ENCODE measurements around the gene UFC1. TPM values are rescaled to one million over a fixed set of nuclear protein-coding genes. Genes with fewer than 3 reads are reported as not detected.
"Not testable (repeated sequence)": the region's sequence is repeated elsewhere in the genome, so short reads cannot be mapped to it uniquely, and the experiment has no call there.

Gene UFC1
- 36.1 TPM for total RNA-seq

DNA sequence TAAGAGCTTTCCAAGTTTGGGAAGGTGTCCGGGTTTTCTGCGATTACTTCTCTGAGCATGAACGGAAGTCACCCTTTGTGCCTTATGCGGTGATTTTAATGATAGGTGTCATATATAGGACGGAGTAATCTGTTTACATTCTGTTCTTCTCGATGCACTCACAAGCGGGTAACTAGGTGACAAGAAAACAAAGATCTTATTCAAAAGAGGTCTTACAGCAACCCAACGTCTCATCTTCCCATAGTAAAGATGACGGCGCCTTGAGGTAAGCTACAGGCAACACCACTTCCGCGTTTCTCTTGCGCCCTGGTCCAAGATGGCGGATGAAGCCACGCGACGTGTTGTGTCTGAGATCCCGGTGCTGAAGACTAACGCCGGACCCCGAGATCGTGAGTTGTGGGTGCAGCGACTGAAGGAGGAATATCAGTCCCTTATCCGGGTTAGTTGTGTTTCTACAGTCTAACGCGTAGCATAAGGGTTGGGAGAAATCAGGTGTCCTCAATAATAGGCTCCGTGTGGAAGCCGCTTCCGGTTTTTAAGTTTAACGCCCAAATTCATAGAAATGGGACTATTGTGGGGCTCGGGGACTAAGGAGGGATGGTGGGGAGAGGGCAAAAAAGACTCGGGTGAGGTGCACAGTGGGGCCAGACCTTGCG, at the start of gene UFC1:
TSS of gene UFC1 (plus strand) at position 297 of the 656 bp plus-strand sequence. CDS start at position 317, 20 bp downstream.
- DNase-seq (ENCODE audit: low spot score): peak; percentile 82
- ATAC-seq: peak; percentile 93

DNA sequence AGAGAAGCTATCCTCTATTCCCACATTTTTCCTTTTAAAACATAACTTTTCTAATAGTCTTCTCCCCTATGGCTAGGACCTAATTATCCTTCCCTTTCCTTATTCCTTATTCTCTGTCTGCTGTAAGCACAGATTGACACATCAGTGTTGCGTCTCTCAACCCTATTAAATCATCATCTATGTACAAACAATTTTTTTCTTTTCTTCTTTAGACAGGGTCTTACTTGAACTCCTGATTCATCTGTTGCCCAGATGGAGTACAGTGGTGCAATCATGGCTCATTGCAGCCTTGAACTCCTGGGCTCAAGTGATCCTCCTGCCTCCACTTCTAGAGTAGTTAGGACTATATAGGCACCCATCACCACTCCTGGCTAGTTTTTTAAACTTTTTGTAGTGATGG, 47.3 kb upstream of the UFC1 start:
- ATAC-seq (no peak), DNase-seq (ENCODE audit: low spot score) (no peak)

DNA sequence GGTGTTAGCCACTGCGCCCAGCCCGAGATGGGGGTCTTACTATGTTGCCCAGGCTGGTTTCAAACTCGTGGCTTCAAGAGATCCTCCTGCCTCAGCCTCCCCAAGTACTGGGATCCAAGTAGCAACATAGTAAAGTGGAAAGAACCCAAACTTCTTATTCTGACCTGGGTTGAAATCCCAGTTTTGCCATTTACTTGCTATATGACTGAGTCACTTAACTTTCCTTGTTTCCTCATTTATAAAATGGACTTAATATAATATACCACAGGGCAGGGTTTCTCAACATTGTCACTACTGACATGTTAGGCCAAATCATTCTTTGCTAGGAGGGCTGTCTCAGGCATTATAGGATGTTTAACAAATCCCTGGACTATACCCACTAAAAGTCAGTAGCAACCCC, 42.7 kb upstream of the UFC1 start:
- DNase-seq (ENCODE audit: low spot score) (no peak), ATAC-seq (no peak)

DNA sequence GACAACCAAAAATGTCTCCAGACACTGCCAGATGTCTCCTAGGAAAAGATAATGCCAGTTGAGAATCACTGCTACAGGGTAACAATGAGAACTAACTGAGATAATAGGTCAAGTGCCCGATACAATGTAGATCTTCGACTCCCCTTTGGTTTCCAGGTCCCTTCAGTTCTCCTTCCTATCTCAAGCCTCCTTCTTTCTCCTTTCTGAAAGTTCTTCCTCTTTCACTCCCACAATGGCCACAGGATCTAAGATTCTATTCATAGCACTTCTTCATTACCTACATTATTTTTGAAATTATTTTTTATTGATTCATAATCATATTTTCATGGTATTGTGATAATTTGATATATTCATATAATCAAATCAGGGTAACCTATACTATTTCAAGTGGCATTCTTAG, 42.3 kb upstream of the UFC1 start:
- ATAC-seq: no peak
- DNase-seq (ENCODE audit: low spot score): no peak

DNA sequence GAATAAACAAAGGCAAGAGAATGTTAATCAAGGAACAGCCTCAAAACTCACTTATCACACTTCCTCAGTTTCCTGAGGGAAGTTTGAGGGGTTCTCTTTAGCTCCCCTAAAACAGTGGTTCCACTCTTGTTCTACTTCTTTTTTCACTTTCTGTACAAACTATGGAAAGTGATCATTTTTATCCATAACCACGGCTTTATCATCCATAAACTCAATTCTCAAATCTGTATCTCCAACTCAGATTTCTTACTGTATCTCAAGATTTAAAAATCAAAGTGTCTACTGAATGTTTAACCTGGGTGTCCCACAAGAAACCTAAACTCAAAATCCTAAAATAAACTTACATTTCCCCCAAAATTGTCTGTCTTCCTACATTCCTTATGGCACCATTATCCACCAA, 39.9 kb upstream of the UFC1 start:
- ATAC-seq (no peak), DNase-seq (ENCODE audit: low spot score) (no peak)

DNA sequence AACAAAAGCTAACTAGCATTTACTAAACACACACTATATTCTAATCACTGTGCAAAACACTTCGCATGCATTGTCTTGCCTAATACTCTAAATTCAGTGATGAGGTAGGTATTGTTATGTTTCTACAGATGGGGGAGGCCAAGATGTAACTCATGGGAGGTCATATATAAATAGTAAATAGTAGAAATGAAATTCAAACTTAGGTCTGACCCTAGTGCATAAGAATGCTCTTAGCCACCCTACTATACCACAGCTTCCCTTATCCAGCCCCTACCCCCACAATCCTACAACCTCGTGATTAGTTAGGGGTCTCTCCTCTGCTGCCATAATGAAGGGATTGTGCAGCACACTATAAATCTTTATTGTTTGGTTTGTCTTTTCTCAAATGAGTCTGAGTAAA, 39.2 kb upstream of the UFC1 start:
- ATAC-seq: no peak
- no peak for DNase-seq (ENCODE audit: low spot score)

DNA sequence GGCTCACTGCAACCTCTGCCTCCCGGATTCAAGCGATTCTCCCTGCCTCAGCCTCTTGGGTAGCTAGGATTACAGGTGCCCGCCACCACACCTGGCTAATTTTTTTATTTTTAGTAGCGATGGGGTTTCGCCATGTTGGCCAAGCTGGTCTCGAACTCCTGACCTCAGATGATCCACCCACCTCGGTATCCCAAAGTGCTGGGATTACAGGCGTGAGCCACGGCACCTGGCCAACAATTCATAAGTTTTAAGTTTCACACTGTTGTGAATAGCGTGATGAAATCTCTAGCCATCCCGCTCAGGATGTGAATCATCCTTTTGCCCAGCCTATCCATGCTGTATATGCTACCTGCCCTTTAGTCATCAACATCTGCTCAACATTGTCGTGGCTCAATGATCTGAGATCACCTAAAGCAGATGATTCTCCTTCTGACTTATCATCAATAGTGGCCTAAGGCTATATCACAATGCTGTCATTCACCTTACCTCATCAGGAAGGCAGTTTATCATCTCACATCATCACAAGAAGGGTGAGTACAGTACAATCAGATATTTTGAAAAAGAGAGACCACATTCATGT, 38.6 kb upstream of the UFC1 start:
- no peak for ATAC-seq

DNA sequence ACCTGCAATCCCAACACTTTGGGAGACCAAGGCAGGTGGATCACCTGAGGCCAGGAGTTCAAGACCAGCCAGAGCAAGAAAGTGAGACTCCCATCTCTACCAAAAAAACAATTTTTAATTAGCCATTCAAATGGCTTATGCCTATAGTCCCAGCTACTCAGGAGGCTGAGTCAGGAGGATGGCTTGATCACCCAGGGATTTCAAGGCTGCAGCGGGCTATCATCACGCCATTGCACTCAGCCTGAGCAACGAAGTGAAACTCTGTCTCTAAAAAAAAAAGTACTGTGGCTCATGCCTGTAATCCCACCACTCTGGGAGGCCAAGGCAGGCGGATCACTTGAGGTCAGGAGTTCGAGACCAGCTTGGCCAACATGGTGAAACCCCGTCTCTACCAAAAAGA, 37.8 kb upstream of the UFC1 start:
- DNase-seq (ENCODE audit: low spot score); ATAC-seq: not testable (repeated sequence)

More for the DNA sequence above, 38.6 kb upstream of the UFC1 start:
- no peak for DNase-seq (ENCODE audit: low spot score)

DNA sequence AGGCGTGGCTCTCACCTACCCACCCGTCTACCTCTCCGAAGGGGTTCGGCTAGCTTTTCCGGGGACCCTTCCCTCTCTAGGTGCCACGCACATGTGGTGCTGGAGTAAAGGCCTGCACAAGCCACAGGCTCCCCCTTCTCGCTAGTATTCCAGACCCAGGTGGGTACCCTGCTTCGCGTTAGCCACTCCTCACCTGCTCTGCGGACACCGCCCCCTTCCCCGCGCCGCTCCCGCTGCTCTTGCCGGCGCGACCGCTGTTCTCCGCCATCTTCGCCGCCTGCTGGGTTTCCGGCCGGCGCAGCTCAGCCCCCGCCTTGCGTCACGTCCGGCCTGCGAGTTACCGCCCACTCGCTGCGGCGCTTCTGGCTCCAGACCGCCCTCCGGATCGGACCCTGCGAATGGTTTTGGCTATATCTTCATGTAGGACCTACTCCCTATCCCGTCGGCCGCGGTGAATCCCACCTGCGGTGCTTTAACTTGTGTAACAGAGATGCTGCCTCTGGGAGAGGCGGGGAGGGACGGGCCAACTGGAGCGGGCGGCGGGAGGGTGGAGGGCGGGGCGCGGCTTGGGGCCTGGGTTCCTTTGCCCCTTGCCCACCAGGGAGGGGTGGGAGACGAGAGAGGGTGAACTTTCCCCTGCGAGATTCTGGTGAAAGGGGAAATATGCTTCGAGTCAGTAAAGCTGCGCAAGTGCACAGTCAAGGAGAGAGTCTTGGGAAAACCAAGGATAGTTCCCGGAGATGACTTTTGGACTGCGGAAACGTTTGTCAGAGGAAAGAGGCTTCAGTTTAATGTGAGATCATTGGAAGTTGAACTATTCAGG, 35.8 kb upstream of the UFC1 start, which contains the start of the genes NIT1 and PFDN2:
TSS of gene NIT1 (plus strand) at position 347 of the 823 bp plus-strand sequence. CDS start at position 419, 72 bp downstream.
TSS of gene PFDN2 (minus strand) at position 279 of the 823 bp plus-strand sequence. CDS start at position 268, 11 bp downstream.
- peak; percentile 91 for DNase-seq (ENCODE audit: low spot score)
- peak; percentile 84 for ATAC-seq

DNA sequence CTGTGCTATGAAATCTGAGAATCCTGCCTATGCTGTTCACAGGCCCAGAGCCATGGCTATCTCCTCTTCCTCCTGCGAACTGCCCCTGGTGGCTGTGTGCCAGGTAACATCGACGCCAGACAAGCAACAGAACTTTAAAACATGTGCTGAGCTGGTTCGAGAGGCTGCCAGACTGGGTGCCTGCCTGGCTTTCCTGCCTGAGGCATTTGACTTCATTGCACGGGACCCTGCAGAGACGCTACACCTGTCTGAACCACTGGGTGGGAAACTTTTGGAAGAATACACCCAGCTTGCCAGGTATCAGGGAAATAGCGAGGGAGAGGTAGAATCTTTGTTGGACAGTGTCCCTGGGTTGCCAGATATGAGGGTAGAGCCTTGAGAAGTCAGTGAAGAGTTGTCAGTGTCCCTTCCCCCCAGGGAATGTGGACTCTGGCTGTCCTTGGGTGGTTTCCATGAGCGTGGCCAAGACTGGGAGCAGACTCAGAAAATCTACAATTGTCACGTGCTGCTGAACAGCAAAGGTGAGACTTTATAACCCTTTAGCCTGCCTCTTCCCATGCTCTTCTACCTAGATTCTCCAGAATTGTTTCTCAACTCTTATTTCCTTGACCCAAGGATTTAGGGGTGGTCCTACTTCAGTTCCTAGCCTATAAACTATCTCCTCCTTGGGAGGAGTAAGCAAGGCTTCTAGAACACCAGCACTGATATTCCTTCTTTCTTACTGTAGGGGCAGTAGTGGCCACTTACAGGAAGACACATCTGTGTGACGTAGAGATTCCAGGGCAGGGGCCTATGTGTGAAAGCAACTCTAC, 34.5 kb upstream of the UFC1 start:
- DNase-seq (ENCODE audit: low spot score) (peak; percentile 87), ATAC-seq (peak; percentile 66)

DNA sequence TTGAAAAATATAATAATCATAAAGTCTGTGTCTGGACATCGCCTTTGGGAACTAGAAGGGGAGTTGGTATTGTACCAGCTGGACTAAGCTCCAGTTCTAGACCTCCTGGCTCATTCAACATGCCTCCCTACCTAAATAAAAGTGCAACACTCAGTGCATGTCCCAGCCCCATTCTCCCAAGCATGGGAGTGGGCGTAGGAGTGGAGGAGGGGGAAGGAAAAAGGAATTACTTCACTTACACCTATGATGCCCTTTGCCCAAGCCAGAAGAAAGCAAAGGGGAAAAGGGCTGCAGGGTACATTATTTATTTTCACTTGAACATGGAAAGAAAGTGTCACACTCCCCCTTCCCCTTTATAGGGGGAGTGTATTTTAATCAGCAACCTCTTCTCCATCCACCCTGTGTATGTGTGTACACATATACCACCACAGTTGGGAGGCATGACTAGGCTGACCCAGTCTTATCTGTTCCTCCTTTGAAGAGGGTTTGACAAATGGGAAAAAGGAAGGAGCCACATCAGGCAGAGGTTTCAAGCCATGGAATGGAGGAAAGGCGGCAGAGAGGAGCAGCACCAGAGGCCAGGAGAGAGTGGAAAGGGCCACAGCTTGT, 32.6 kb upstream of the UFC1 start:
- no peak for ATAC-seq
- DNase-seq (ENCODE audit: low spot score): no peak

DNA sequence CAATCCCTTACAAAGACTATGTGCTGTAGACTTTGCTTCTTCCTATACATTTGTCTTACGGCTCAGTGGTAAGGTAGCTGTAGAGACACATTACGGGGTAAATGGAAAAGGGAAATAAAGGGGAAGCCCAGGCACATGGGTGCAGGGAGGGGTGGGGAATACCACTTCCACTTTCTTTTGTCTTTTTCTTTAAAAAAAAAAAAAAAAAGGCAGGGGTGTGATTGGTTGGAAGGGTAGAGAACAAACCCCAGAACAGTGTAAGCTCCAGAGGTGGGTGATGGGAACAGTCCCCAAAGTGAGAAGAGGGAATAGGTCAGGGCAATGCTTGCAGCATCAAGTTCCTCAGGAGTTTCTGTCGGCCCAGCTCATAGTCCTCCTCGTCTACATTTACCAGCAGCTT, 31.9 kb upstream of the UFC1 start:
- DNase-seq (ENCODE audit: low spot score) (no peak), ATAC-seq (no peak)

DNA sequence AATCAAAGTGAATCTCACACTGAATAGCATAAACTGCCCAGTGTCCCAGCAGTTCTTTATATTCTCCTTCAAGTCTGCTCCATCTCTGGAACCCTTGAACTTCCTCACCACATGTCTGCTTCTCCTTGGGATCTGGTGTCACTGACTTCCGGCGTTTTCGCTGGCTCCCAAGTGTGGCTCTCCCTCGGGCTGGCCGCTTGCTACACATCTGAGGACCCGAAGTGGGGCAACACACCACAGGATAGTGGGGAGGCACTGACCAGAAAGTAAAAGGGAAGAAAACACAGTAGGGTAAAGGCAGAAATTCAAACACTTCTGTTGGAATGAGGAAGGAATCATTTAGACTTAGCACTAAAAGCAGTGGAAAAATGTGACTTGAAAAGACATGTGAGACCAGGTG, 30.8 kb upstream of the UFC1 start:
- no peak for DNase-seq (ENCODE audit: low spot score)
- no peak for ATAC-seq

DNA sequence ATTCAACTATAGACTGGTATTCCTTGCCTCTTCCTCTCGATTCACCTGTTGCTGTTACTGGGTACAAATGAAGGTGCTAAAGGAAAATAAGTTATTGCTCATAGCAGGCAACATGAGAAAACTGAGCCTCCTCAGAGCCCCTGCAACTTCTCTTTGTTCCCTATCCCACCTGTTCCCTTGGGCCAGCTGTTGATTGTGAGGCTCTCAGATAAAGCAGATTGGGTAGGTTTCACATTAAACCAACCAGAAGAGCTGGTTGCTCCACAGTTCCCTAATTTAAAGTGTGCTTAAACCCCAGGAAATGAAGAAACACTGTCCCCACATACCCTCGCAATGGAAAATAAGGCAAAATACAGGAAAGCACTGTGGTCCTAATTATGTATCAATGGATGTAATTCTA, 26.1 kb upstream of the UFC1 start:
- DNase-seq (ENCODE audit: low spot score) (no peak), ATAC-seq (no peak)

DNA sequence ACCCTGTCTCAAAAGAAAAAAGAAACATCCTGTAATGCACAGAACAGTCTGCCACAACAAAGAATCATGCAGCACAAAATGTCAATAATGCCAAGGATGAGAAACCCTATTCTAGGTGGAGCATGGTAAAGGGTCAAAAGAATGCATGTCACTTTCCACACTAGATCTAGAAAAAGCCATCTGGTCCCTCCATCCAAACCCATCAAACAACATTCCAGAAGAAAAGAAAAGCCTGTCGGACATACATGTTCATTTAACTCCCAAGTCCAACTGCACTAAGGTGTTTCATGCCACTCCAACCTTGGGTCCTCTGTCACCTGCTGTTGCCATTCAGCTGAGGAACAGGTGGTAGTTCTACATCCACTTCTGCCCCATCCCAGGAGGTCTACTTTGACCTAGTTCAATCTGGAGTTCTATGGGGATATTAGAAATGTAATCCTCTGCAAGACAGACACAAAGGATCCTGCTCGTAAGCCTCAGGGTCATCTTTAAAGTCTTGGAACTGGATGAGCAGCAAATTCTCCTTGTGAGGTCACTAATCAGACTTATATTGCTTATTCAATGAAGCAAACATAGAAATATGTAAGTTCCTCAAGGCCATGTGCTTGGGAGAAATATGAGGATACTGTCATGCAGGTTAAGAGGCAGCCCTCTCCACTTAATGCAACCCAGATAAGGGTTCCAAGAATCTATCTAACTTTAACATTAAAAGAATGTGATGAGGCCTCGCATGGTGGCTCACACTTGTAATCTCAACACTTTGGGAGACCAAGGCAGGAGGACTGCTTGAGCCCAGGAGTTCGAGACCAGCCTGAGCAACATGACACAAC, 25.0 kb upstream of the UFC1 start:
- no peak for ATAC-seq

DNA sequence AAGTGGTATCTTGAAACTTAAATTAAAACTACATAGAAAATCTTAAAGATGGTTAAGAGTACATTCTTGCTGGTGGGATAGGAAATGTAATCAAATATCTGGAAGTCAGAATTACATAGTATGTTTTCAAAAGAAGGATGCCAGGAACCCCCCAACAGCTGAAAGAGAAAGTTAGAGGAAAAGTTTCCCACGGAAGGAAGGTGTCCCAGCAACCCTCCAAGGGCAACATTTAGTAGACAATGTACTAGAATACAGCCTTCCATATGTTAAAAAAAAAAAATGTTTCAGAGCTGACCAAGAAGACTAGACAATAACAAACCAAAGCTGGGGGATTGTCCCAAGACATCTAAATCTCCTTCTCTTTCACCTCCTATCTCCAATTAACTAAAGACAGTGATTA, 23.5 kb upstream of the UFC1 start:
- no peak for DNase-seq (ENCODE audit: low spot score)
- ATAC-seq: no peak

More for the DNA sequence above, 25.0 kb upstream of the UFC1 start:
- DNase-seq (ENCODE audit: low spot score): no peak

DNA sequence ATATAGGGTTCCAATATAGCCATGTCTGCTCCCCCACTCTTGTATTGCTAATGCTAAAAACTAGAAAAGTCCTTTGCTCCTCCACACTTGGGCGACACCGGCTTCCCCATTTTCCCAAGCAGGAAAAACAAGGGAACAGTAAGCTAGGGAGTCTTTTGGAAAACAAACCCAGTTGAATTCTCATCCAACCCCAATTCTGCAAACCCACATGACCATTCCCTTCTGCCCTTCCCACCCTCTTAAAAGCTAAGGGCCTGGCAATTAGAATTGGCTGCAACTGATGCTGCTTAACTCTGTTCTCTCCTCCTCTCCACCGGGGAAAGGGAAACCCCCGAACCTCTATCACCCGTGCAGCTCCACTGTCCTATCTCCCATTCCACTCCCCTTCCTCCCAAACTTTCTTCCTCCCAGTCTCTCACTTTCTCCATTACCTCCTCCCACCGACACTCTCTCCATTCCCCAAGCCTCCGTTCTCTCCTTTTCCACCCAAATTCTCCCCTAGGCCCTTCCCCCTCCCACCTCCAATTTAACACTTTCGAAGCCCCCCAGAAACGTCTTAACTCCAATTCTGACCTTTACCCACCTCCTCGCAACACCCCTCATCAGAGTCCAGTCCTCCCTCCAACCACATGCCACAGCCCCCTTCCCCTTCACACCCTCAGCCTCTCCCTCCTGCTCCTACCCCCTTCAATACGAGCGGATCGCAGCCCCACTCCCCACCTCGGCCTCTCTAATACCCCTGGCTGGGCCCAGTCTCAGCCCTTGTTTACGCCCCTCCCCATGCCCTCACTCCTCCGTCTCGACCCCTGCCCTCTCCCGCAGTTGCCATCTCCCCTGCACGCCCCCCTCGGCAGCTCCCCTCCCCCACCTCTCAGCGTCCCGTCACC, 22.0 kb upstream of the UFC1 start:
- DNase-seq (ENCODE audit: low spot score): no peak
- ATAC-seq: no peak

DNA sequence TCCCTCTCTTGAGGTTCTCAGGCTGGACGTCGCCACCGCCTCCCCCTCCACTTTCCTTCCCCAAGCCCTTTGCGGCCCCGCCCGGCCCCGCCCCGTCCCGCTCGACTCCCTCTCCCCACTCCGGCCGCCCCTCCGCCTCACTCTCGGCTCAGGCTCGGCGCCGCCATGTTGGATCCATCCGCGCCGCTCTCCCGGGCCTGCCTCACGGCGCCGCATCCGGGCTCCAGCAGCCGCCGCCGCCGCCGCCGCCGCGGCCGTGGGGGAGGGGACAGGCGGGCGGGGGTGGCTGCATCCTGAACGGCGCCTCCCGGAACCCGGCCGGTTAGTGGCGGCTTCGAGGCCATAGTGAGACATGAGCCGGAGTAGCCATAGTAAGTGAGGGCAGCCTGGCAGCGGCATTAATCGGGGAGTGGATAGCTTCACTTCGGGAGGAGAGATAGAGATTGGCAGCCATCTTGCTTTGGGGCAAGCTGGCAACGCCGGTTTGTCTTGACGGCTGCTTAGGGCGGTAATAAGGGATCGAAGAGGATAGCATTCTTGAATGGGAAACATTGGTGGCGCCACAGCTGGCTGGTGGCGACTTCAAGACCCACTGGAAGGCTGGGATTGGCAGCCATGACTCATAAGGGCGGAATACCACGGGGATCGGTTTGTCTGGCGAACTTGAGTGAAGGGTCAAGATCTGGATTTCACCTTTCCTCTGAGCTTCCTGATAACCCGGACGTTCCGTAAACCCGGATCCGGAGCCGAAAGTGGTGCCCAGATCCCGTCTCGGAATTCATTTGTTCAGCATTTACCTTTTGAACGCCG, 21.2 kb upstream of the UFC1 start, which contains the start of gene DEDD:
TSS of gene DEDD (minus strand) at position 258 of the 810 bp plus-strand sequence. CDS start 8,205 bp downstream, outside the sequence.
- ATAC-seq: peak; percentile 92
- peak; percentile 94 for DNase-seq (ENCODE audit: low spot score)

All from left lobe of liver (tissue), 2 donors.